Karpas-422 (cell line): Measurements from ENCODE around the gene FAF2. TPM values are rescaled to one million over a fixed set of nuclear protein-coding genes. Genes with fewer than 3 reads are reported as not detected.
A peak's percentile ranks its signal among the peaks of the same experiment; 100 is the strongest.

Source experiments
- DNase-seq: peaks from one replicate; pipeline ENCODE4 v3.0.0-alpha.2; 2015
- H2AFZ ChIP-seq: fragments of 200-600 bp; sonication (generic); 2 replicates; pipeline ENCODE4 v1.6.1; 2014; ENCODE audit warnings: antibody characterized with exemption, low read length, mixed read lengths
- H3K27ac ChIP-seq: fragments of 200-600 bp; sonication (generic); 2 replicates; pipeline ENCODE4 v1.5.1; 2014; ENCODE audit warnings: mild to moderate bottlenecking, low read length, moderate library complexity
- H3K27me3 ChIP-seq: fragments of 200-600 bp; sonication (generic); 2 replicates; pipeline ENCODE4 v1.6.1; 2014; ENCODE audit warnings: low read length, mixed read lengths
- H3K36me3 ChIP-seq: fragments of 200-600 bp; sonication (generic); 2 replicates; pipeline ENCODE4 v1.6.1; 2014; ENCODE audit warnings: low read length, mixed read lengths; ENCODE audit not compliant: insufficient read depth
- H3K4me1 ChIP-seq: fragments of 200-600 bp; sonication (generic); 2 replicates; pipeline ENCODE4 v1.6.1; 2014; ENCODE audit warnings: mild to moderate bottlenecking, low read length, mixed read lengths
- H3K4me2 ChIP-seq: fragments of 200-600 bp; sonication (generic); 2 replicates; pipeline ENCODE4 v1.6.1; 2014; ENCODE audit warnings: low read length, low read depth, mild to moderate bottlenecking; ENCODE audit not compliant: poor library complexity, severe bottlenecking
- H3K4me3 ChIP-seq: fragments of 200-600 bp; sonication (generic); 2 replicates; pipeline ENCODE4 v1.5.1; 2014; ENCODE audit warnings: mild to moderate bottlenecking, antibody characterized with exemption, low read length, mixed read lengths
- H3K79me2 ChIP-seq: fragments of 200-600 bp; sonication (generic); 2 replicates; pipeline ENCODE4 v1.6.1; 2014; ENCODE audit warnings: mild to moderate bottlenecking, low read length, mixed read lengths
- H3K9ac ChIP-seq: fragments of 200-600 bp; sonication (generic); 2 replicates; pipeline ENCODE4 v1.6.0; 2014; ENCODE audit warnings: low read length
- H3K9me2 ChIP-seq: fragments of 200-600 bp; sonication (generic), shearing (Covaris generic); replicated peaks from 2 replicates; pipeline ENCODE4 v1.6.0; 2014; ENCODE audit warnings: mild to moderate bottlenecking, low read length, moderate library complexity; ENCODE audit not compliant: insufficient read depth
- H3K9me3 ChIP-seq: fragments of 300-700, 200-600 bp; sonication (generic); 2 replicates; pipeline ENCODE4 v1.6.1; 2014; ENCODE audit warnings: low read length, mixed read lengths
- H4K20me1 ChIP-seq: fragments of 200-600 bp; sonication (generic); 2 replicates; pipeline ENCODE4 v1.6.1; 2014; ENCODE audit warnings: mild to moderate bottlenecking, antibody characterized with exemption, low read length, low read depth; ENCODE audit not compliant: insufficient read depth
- total RNA-seq: library from RNA; depleted of rRNA; stranded (reverse); fragments of >200 nt; shearing (Covaris generic); gene quantifications from 2 replicates; pipeline ENCODE4 v1.2.3, GENCODE V29; 2014; ENCODE audit warnings: low replicate concordance; rRNA removed

Gene FAF2, protein sequence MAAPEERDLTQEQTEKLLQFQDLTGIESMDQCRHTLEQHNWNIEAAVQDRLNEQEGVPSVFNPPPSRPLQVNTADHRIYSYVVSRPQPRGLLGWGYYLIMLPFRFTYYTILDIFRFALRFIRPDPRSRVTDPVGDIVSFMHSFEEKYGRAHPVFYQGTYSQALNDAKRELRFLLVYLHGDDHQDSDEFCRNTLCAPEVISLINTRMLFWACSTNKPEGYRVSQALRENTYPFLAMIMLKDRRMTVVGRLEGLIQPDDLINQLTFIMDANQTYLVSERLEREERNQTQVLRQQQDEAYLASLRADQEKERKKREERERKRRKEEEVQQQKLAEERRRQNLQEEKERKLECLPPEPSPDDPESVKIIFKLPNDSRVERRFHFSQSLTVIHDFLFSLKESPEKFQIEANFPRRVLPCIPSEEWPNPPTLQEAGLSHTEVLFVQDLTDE
- 22.9 and 37.5 TPM in 2 replicates for total RNA-seq

DNA sequence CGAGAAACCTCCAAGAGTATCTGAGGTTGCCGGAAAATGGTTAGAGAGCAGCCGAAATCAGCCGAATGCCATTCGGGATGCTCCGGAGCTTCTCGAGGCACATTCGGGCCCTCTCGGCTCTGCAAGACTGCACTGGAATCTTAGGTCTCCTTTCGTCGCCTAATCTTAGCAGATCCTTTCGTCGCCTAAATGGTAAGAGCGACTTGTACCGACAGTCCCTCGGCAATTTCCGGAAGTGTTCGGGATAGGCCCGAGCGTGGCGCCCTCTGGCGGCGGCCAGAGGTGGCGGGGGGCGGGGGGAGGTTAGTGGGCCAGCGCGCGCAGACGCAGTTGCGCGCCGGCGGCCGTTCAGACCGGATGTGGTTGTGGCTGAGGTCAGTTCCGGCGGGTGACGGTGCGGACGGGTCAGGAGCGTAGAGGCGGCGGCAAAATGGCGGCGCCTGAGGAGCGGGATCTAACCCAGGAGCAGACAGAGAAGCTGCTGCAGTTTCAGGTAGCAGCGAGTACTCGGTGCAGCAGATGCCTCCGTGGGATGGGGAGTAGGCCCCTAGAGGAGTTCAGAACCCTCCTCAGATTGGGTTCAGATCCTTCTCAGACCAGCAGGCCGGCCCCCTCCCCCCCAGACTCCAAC lies at the start of gene FAF2:
Gene FAF2 (plus strand): TSS at position 408 of the 631 bp plus-strand sequence. CDS start 23 bp downstream, at position 431.
- peaks cover 46% of the 10 kb centered on the region for H3K79me2 ChIP-seq
- no peaks in the 10 kb centered on the region for H3K9me2 ChIP-seq
- peak within 1 kb of the TSS; percentile 92 for H2AFZ ChIP-seq
- peak within 1 kb of the TSS; percentile 91 for H3K9ac ChIP-seq
- peak within 1 kb of the TSS; percentile 88 for H3K4me2 ChIP-seq
- peaks cover 20% of the 10 kb centered on the region for H3K4me1 ChIP-seq
- H4K20me1 ChIP-seq = peaks cover under 1% of the 10 kb centered on the region; the same call in 1 of the 2 replicates
- H3K27me3 ChIP-seq = no peaks in the 10 kb centered on the region
- no peaks in the 10 kb centered on the region for H3K9me3 ChIP-seq
- H3K4me3 ChIP-seq = peak within 1 kb of the TSS; percentile 92
- H3K36me3 ChIP-seq = peaks cover 3% of the 10 kb centered on the region; the same call in 1 of the 2 replicates
- DNase-seq = peak; percentile 98
- H3K27ac ChIP-seq = peak within 1 kb of the TSS; percentile 41

DNA sequence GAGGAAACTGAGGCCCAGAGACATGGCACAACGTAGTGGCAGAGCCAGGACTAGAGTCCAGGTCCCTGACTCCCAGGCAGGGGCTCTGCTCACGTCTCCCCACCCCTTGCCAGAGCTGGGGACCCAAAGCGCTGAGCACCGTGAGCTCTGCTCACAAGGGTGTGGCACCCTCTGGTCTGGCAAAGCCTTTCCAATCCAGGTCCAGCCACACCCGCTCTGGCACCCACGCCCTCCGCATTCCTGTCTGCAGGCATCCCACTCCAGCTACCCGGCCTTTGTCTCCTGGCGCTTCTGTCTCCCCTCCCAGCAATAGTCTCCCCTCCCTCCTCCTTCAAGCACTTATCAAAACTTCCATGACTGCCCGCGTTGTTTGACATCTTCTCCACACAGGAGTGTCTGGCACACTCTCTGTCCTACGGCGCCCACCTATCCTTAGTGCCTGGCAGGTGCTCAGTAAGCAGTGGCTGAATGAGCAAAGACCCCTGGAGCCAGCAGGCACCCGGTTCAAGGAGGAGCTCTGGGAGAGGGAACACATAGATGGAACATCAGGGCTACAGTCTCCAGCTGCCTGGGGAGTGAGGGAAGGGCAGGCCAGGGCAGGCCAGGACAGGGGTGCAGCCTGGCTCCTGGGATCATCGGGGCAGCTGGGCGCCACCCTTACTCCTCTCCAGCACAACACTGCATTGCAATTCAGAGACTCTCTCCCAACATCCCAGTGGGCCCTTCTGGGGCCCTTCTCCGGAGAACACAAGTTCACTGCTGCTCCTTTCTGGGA lies 47.6 kb upstream of the FAF2 start:
- Histone ChIP-seq H3K27me3 (no peaks in the 10 kb centered on the region), H3K4me1 (no peaks in the 10 kb centered on the region), H3K9ac (no peak overlapping the region), H3K9me3 (no peaks in the 10 kb centered on the region), H3K4me3 (no peak overlapping the region), H2AFZ (no peak overlapping the region), H3K9me2 (no peaks in the 10 kb centered on the region), H3K79me2 (no peaks in the 10 kb centered on the region), H3K4me2 (no peak overlapping the region), H4K20me1 (no peaks in the 10 kb centered on the region), H3K36me3 (no peaks in the 10 kb centered on the region), H3K27ac (no peak overlapping the region)
- DNase-seq = no peak

DNA sequence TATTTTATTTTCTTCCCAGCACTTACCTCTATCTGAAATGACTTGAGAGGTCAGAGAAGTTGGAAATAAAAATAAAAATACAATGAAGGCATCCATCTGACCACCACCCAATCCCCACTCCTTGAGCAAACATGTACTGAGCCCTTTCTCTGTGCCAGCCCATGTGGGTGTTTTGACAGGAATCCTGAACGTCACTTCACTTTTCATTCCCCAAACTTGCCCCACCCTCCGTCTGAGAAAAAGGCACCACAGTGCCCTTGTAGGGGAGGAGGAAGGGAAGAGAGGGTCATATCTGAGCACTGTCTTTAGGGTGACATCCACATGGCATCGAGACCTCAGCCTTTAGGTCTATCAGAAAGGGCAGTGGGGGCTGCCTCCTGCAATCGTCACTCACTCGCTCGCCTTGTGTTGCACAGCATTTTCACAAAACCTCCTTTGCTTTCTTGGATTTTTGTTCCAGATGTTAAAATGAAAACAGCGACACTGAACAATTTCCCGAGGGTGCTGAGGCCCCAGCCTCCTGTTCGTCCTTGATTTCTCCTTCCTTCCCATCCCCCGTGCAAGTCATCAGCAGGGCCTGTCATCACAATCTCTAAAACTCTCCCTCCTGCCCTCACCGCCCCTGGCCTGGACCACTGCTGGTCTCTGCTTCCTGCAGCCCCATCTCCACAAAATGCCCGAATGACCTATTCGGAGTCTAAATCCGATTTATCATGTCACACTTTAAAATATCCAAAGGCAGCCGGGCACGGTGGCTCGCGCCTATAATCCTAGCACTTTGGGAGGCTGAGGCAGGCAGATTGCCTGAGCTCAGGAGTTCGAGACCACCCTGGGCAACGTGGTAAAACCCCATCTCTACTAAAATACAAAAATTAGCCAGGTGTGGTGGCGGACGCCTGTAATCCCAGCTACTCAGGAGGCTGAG lies 46.6 kb upstream of the FAF2 start:
- Histone ChIP-seq H3K9me3 (no peaks in the 10 kb centered on the region), H3K4me3 (no peak overlapping the region), H3K4me2 (no peak overlapping the region), H3K9me2 (no peaks in the 10 kb centered on the region), H2AFZ (no peak overlapping the region), H3K27me3 (no peaks in the 10 kb centered on the region), H3K4me1 (no peaks in the 10 kb centered on the region), H3K36me3 (no peaks in the 10 kb centered on the region), H4K20me1 (no peaks in the 10 kb centered on the region), H3K9ac (no peak overlapping the region), H3K79me2 (no peaks in the 10 kb centered on the region), H3K27ac (no peak overlapping the region)
- no peak for DNase-seq

DNA sequence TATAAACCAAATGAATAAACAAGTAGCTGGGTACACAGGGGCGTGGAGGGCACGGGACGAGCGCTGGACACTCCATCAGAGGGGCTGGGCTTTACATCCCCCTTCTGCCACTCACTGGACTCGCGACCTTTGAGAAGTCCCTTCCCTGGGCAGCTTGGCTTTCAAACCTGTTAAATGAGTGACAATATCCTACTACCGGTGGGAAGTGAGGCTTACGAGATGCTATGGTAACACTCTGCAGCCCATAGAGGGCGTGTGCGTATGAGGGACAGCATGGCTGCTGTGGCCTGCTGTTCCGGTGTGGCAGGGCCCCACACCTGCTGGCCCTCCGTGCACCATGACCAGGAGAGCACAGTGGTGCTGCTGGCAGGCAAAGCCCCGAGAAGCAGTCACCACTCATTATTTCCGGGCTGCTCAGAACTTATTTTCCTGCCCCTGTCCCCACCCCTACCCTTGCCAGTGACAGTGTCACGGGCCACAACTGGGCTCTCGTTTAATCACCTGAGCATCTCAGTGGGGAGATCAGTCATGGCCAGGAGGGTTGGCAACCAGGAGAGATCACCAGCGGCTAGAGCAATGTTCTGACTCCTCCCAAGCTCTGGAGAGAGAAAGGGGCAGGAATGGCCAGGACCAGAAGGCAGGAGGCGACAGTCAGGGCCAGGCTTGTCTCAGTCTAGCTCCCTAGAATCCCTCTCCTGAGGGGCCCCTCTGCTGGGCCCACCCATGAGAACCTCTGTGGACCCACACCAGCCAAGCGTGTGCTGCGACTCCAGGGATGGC lies 42.3 kb upstream of the FAF2 start:
- H3K36me3 ChIP-seq = 0 out of 2 replicates have a peak, but pooled peaks cover 4% of the 10 kb centered on the region
- H3K9ac ChIP-seq = no peak overlapping the region
- H3K9me3 ChIP-seq = no peaks in the 10 kb centered on the region
- H2AFZ ChIP-seq = no peak overlapping the region
- no peaks in the 10 kb centered on the region for H3K79me2 ChIP-seq
- no peaks in the 10 kb centered on the region for H4K20me1 ChIP-seq
- no peaks in the 10 kb centered on the region for H3K4me1 ChIP-seq
- H3K27me3 ChIP-seq = no peaks in the 10 kb centered on the region
- no peaks in the 10 kb centered on the region for H3K9me2 ChIP-seq
- no peak overlapping the region for H3K4me3 ChIP-seq
- no peak overlapping the region for H3K27ac ChIP-seq
- no peak overlapping the region for H3K4me2 ChIP-seq
- DNase-seq = no peak

DNA sequence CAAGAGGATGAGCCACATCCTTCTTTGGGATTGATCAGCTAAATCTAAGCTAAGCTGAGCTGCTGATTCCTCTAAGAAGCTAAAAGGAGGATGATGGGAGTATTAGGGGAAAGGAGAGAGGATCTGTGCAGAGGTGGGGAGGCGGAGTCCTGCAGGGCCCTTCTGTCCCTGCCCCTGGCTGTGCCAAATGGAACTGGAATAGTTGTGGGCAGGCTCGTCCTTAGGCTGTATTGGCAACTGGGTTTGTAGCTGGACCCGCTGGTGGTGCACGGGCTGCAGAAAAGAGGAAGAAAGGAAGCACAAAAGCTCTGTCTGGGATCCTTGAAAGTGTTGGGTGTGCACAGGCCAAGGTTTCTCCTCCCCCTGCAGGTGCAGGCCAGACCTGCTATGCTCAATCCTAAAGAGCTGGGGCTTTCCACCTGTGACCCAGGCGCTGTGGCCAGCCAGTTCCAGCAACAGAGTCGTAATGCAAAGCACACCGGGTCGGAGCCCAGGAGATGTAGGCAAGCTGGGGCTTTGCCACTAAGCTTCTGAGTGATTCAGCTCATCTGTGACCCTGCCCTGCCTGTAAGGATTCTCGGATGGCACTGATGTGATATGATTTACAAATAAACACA lies 41.6 kb upstream of the FAF2 start:
- no peak for DNase-seq
- no peaks in the 10 kb centered on the region for H3K9me3 ChIP-seq
- no peak overlapping the region for H3K27ac ChIP-seq

DNA sequence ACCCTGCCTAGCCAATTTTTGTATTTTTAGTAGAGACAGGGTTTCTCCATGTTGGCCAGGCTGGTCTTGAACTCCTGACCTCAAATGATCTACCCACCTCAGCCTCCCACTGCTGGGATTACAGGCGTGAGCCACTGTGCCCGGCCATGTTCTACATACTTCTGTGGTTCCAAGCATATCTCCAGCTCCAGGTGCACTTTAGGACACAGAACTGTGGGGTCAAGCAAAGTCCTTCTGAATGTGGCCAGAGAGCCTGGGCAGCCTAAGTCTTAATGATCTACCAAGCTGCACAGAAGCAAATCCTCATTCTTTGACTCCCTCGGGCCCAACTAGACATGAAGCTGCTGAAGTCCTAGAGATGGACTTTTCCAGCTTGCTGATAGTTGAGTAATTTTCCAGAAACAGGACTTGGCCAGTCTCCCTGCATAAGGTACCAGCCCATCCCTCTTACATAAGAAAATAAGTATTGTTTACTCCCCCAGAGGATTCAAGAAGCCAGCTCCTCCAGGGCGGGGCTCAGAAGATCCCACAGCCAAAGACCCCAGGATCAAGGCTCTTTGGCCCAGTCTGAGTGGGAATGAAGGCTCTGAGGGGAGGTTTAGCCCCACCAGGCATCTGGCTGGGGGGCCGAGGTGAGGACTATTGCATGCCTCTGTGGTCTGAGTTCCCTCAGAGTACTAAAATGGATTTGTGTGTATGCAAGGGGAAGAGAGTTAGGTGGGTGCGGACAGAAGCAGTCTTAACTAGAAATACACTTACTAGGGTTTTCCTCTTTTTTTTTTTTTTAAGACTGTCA lies 40.5 kb upstream of the FAF2 start:
- no peaks in the 10 kb centered on the region for H3K9me2 ChIP-seq
- no peak overlapping the region for H3K27ac ChIP-seq
- 0 out of 2 replicates have a peak, but pooled peaks cover 4% of the 10 kb centered on the region for H3K36me3 ChIP-seq
- no peak overlapping the region for H3K4me2 ChIP-seq
- DNase-seq = no peak
- H3K4me3 ChIP-seq = no peak overlapping the region
- H4K20me1 ChIP-seq = no peaks in the 10 kb centered on the region
- H3K9me3 ChIP-seq = no peaks in the 10 kb centered on the region
- H3K27me3 ChIP-seq = no peaks in the 10 kb centered on the region
- H3K4me1 ChIP-seq = no peaks in the 10 kb centered on the region
- 0 out of 2 replicates have a peak, but pooled peaks cover 5% of the 10 kb centered on the region for H3K79me2 ChIP-seq
- no peak overlapping the region for H2AFZ ChIP-seq
- H3K9ac ChIP-seq = no peak overlapping the region

More for the DNA sequence above, 41.6 kb upstream of the FAF2 start:
- no peaks in the 10 kb centered on the region for H3K27me3 ChIP-seq
- no peak overlapping the region for H3K4me3 ChIP-seq
- 0 out of 2 replicates have a peak, but pooled peaks cover 4% of the 10 kb centered on the region for H3K36me3 ChIP-seq
- H4K20me1 ChIP-seq = no peaks in the 10 kb centered on the region
- H3K4me2 ChIP-seq = no peak overlapping the region
- H2AFZ ChIP-seq = no peak overlapping the region
- no peaks in the 10 kb centered on the region for H3K4me1 ChIP-seq
- no peak overlapping the region for H3K9ac ChIP-seq
- H3K79me2 ChIP-seq = no peaks in the 10 kb centered on the region
- H3K9me2 ChIP-seq = no peaks in the 10 kb centered on the region
